Neural cell (in vitro differentiated cells): ENCODE measurements around the gene TSPAN14. TPM values are rescaled to one million over a fixed set of nuclear protein-coding genes. Genes with fewer than 3 reads are reported as not detected.

ENCODE experiments used
- H2AFZ ChIP-seq: fragments of 200-600, 300-800 bp; sonication (generic), shearing (Covaris generic); 2 replicates; pipeline ENCODE4 v1.6.0; 2014; ENCODE audit warnings: low read depth, mild to moderate bottlenecking, antibody characterized with exemption, low read length, moderate library complexity
- H3F3A ChIP-seq: fragments of 200-600 bp; shearing (Covaris generic); 2 replicates; pipeline ENCODE4 v1.6.1; 2016; ENCODE audit warnings: mild to moderate bottlenecking, moderate library complexity, mixed read lengths, antibody characterized with exemption, low read length; ENCODE audit not compliant: insufficient read depth, poor library complexity, severe bottlenecking
- H3K27ac ChIP-seq: fragments of 200-600, 300-800 bp; sonication (generic), shearing (Covaris generic); 2 replicates; pipeline ENCODE4 v1.5.1; 2014; ENCODE audit warnings: mild to moderate bottlenecking, low read length, moderate library complexity
- H3K27me3 ChIP-seq: fragments of 300-800, 200-600 bp; sonication (generic), shearing (Covaris generic); 2 replicates; pipeline ENCODE4 v1.6.0; 2014; ENCODE audit warnings: mild to moderate bottlenecking, low read depth, low read length, moderate library complexity; ENCODE audit not compliant: insufficient read depth
- H3K36me3 ChIP-seq: fragments of 300-800, 200-600 bp; sonication (generic), shearing (Covaris generic); 2 replicates; pipeline ENCODE4 v1.5.1; 2014; ENCODE audit warnings: mild to moderate bottlenecking, antibody characterized with exemption, low read length, moderate library complexity; ENCODE audit not compliant: insufficient read depth
- H3K4me2 ChIP-seq: fragments of 300-800, 200-600 bp; sonication (generic), shearing (Covaris generic); 2 replicates; pipeline ENCODE4 v1.6.0; 2014; ENCODE audit warnings: mild to moderate bottlenecking, low read length
- H3K4me3 ChIP-seq: fragments of 300-800, 200-600 bp; sonication (generic), shearing (Covaris generic); 2 replicates; pipeline ENCODE4 v1.5.1; 2014; ENCODE audit warnings: mild to moderate bottlenecking, low read length, moderate library complexity
- H3K79me2 ChIP-seq: fragments of 200-600 bp; shearing (Covaris generic); replicated peaks from 2 replicates; pipeline ENCODE4 v1.6.0; 2014; ENCODE audit warnings: mild to moderate bottlenecking, low read length, moderate library complexity; ENCODE audit not compliant: insufficient read depth
- H3K9ac ChIP-seq: fragments of 300-800, 200-600 bp; sonication (generic), shearing (Covaris generic); 2 replicates; pipeline ENCODE4 v1.6.1; 2016; ENCODE audit warnings: mild to moderate bottlenecking, low read length, mixed read lengths
- H3K9me2 ChIP-seq: fragments of 200-600 bp; shearing (Covaris generic); 2 replicates; pipeline ENCODE4 v1.6.1; 2016; ENCODE audit warnings: mild to moderate bottlenecking, low read length, mixed read lengths; ENCODE audit not compliant: insufficient read depth
- H3K9me3 ChIP-seq: fragments of 200-600, 300-800 bp; sonication (generic), shearing (Covaris generic); 2 replicates; pipeline ENCODE4 v1.6.1; 2016; ENCODE audit warnings: mild to moderate bottlenecking, mixed run types, low read length, moderate library complexity, mixed read lengths
- H4K20me1 ChIP-seq: fragments of 200-600 bp; shearing (Covaris generic); 2 replicates; pipeline ENCODE4 v1.6.1; 2016; ENCODE audit warnings: mild to moderate bottlenecking, mixed run types; ENCODE audit not compliant: insufficient read depth
- EP300 ChIP-seq: fragments of 450-650 bp; conservative IDR thresholded peaks from 2 replicates; pipeline ENCODE4 v1.6.1; 2014; ENCODE audit warnings: antibody characterized with exemption, mild to moderate bottlenecking, moderate library complexity; ENCODE audit not compliant: poor library complexity, severe bottlenecking
- EZH2 ChIP-seq: fragments of 200-600, 300-800 bp; shearing (Covaris generic), sonication (generic); IDR thresholded peaks from 2 replicates; pipeline ENCODE4 v1.6.1; 2014; ENCODE audit warnings: antibody characterized with exemption, low read length, borderline replicate concordance, mild to moderate bottlenecking; ENCODE audit not compliant: insufficient read depth, poor library complexity, severe bottlenecking
- MXI1 ChIP-seq: fragments of 450-650 bp; conservative IDR thresholded peaks from 2 replicates; pipeline ENCODE4 v1.6.1; 2014; ENCODE audit warnings: antibody characterized with exemption, mild to moderate bottlenecking; ENCODE audit not compliant: poor library complexity, severe bottlenecking
- POLR2AphosphoS5 ChIP-seq: IDR thresholded peaks from 2 replicates; pipeline ENCODE4 v1.6.1; 2012
- RAD21 ChIP-seq: fragments of 450-650 bp; conservative IDR thresholded peaks from 2 replicates; pipeline ENCODE4 v1.6.1; 2014; ENCODE audit warnings: antibody characterized with exemption, mild to moderate bottlenecking, moderate library complexity
- SMC3 ChIP-seq: fragments of 450-650 bp; conservative IDR thresholded peaks from 2 replicates; pipeline ENCODE4 v1.6.1; 2014; ENCODE audit warnings: antibody characterized with exemption, mild to moderate bottlenecking, moderate library complexity; ENCODE audit not compliant: poor library complexity
- TAF1 ChIP-seq: IDR thresholded peaks from 2 replicates; pipeline ENCODE4 v1.6.1; 2012; ENCODE audit warnings: low read depth
- polyA plus RNA-seq: library from polyadenylated mRNA; depleted of rRNA; stranded (reverse); fragments of >200 nt; gene quantifications from 2 replicates; pipeline ENCODE4 v1.2.3, GENCODE V29; 2014
- TF ChIP-seq, protein P1 (sequence below): IDR thresholded peaks from 2 replicates; pipeline ENCODE4 v1.6.1; 2012; ENCODE audit warnings: borderline replicate concordance
- TF ChIP-seq, protein P2 (sequence below): fragments of 450-650 bp; IDR thresholded peaks from 2 replicates; pipeline ENCODE4 v1.5.1; 2014; ENCODE audit warnings: antibody characterized with exemption, mild to moderate bottlenecking, moderate library complexity; ENCODE audit not compliant: poor library complexity, severe bottlenecking

TSPAN14 gene
- polyA plus RNA-seq, 1 donor from 2014 or later: 26.3 TPM

DNA sequence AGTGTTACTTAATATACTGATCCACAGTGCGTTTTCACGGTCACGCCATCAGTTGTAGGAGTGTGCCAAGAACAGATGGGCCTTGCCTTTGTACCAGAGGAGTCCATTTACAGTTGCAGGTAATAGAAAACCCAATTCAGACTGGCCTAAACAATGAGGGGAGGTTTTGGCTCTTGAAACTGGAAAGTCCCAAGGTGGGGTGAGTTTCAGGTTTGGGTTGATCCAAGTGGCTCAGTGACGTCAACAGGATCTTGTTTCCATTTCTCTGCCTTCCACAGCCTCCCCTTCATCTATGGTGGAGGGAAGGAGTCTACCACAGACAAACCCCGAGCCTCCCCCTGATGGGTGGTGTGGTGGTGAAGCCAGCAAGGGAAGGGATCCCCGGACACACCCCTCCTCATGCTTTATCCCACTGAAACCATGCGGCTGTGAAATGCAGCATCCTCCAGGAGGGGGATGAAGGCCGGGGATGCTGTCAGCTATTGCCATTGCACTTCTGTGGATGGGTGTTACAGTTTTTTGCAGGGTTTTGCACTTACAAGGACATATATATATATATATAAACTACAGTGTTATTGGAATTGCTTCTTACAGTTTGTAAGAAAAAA lies 68.8 kb downstream of the TSPAN14 start:
- H3K36me3 ChIP-seq: peaks cover 9% of the 10 kb centered on the region
- H3K27me3 ChIP-seq: no peaks in the 10 kb centered on the region
- TF ChIP-seq TAF1 (no peak), POLR2AphosphoS5 (no peak), EP300 (no peak), MXI1 (no peak), EZH2 (no peak), SMC3 (no peak), RAD21 (no peak)
- TF ChIP-seq, protein P1, sequence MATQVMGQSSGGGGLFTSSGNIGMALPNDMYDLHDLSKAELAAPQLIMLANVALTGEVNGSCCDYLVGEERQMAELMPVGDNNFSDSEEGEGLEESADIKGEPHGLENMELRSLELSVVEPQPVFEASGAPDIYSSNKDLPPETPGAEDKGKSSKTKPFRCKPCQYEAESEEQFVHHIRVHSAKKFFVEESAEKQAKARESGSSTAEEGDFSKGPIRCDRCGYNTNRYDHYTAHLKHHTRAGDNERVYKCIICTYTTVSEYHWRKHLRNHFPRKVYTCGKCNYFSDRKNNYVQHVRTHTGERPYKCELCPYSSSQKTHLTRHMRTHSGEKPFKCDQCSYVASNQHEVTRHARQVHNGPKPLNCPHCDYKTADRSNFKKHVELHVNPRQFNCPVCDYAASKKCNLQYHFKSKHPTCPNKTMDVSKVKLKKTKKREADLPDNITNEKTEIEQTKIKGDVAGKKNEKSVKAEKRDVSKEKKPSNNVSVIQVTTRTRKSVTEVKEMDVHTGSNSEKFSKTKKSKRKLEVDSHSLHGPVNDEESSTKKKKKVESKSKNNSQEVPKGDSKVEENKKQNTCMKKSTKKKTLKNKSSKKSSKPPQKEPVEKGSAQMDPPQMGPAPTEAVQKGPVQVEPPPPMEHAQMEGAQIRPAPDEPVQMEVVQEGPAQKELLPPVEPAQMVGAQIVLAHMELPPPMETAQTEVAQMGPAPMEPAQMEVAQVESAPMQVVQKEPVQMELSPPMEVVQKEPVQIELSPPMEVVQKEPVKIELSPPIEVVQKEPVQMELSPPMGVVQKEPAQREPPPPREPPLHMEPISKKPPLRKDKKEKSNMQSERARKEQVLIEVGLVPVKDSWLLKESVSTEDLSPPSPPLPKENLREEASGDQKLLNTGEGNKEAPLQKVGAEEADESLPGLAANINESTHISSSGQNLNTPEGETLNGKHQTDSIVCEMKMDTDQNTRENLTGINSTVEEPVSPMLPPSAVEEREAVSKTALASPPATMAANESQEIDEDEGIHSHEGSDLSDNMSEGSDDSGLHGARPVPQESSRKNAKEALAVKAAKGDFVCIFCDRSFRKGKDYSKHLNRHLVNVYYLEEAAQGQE: no peak
- TF ChIP-seq, protein P2, sequence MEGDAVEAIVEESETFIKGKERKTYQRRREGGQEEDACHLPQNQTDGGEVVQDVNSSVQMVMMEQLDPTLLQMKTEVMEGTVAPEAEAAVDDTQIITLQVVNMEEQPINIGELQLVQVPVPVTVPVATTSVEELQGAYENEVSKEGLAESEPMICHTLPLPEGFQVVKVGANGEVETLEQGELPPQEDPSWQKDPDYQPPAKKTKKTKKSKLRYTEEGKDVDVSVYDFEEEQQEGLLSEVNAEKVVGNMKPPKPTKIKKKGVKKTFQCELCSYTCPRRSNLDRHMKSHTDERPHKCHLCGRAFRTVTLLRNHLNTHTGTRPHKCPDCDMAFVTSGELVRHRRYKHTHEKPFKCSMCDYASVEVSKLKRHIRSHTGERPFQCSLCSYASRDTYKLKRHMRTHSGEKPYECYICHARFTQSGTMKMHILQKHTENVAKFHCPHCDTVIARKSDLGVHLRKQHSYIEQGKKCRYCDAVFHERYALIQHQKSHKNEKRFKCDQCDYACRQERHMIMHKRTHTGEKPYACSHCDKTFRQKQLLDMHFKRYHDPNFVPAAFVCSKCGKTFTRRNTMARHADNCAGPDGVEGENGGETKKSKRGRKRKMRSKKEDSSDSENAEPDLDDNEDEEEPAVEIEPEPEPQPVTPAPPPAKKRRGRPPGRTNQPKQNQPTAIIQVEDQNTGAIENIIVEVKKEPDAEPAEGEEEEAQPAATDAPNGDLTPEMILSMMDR: no peak
- H4K20me1 ChIP-seq: no peaks in the 10 kb centered on the region
- H3K4me2 ChIP-seq: no peak overlapping the region
- no peak overlapping the region for H3K27ac ChIP-seq
- H3K9ac ChIP-seq: no peak overlapping the region
- H3F3A ChIP-seq: no peaks in the 10 kb centered on the region
- H2AFZ ChIP-seq: no peak overlapping the region
- no peaks in the 10 kb centered on the region for H3K9me3 ChIP-seq
- H3K79me2 ChIP-seq: no peaks in the 10 kb centered on the region
- H3K4me3 ChIP-seq: no peak overlapping the region
- H3K9me2 ChIP-seq: no peaks in the 10 kb centered on the region

DNA sequence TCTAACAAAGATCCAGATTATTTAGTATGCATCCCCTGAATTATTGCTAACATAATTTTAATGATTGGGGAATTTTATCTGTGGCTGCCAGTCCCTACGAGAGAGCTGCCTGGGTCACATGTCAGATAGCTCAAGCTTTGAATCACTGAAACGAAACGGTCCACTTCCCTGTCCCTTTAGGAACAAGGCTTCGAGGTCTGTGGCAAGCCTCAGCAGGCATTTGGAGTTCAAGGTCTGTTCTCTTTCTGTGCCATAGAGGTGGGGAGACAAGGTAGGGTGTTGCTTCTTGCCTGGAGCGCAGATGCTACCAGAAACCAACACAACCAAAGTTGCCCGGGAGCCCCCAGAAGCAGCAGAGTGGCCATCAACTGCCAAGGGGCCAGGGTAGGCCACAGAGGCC lies 69.7 kb downstream of the TSPAN14 start:
- no peak overlapping the region for H3K4me2 ChIP-seq
- no peaks in the 10 kb centered on the region for H3F3A ChIP-seq
- H3K27me3 ChIP-seq: no peaks in the 10 kb centered on the region
- no peaks in the 10 kb centered on the region for H3K79me2 ChIP-seq
- no peak overlapping the region for H2AFZ ChIP-seq
- H3K4me3 ChIP-seq: no peak overlapping the region
- H3K36me3 ChIP-seq: peaks cover 3% of the 10 kb centered on the region
- H4K20me1 ChIP-seq: no peaks in the 10 kb centered on the region
- no peaks in the 10 kb centered on the region for H3K9me2 ChIP-seq
- no peaks in the 10 kb centered on the region for H3K9me3 ChIP-seq
- TF ChIP-seq, protein P1: no peak
- TF ChIP-seq RAD21 (no peak), POLR2AphosphoS5 (peak; percentile 1)
- no peak overlapping the region for H3K9ac ChIP-seq
- H3K27ac ChIP-seq: no peak overlapping the region
